Esophagus muscularis mucosa (tissue), 4 donors: ENCODE measurements around the gene SYCE1. TPM values are rescaled to one million over a fixed set of nuclear protein-coding genes. Genes with fewer than 3 reads are reported as not detected.

Experiments used
- DNase-seq: peaks from one replicate; pipeline ENCODE4 v3.0.0-alpha.2; 2017; ENCODE audit errors: extremely low spot score
- H3K27ac ChIP-seq, 4 donors: fragments of 200-600 bp; sonication (generic); replicated peaks in 1 of 4; 1 replicate in 3 of 4; 2 replicates in 1 of 4; pipeline ENCODE4 v1.5.1; 2016 to 2019; ENCODE audit warnings: mild to moderate bottlenecking in 1 of 4
- H3K27me3 ChIP-seq, 4 donors: fragments of 200-600 bp; sonication (generic); one replicate each; pipeline versions ENCODE4 v1.5.1 to v1.6.0; 2016 to 2019
- H3K36me3 ChIP-seq, 4 donors: fragments of 200-600 bp; sonication (generic); one replicate each; pipeline ENCODE4 v1.5.1; 2016 to 2019
- H3K4me1 ChIP-seq, 4 donors: fragments of 200-600 bp; sonication (generic); one replicate each; pipeline ENCODE4 v1.5.1; 2016 to 2019
- H3K4me3 ChIP-seq, 4 donors: fragments of 200-600 bp; sonication (generic); 1 replicate in 2 of 4; 2 replicates in 2 of 4; pipeline ENCODE4 v1.5.1; 2016 to 2019; ENCODE audit warnings: mild to moderate bottlenecking in 4 of 4, moderate library complexity in 1 of 4
- H3K9me3 ChIP-seq, 4 donors: fragments of 200-600 bp; sonication (generic); 1 replicate in 3 of 4; 2 replicates in 1 of 4; pipeline ENCODE4 v1.5.1; 2016 to 2019
- CTCF ChIP-seq, 3 experiments: fragments of 200-600 bp in 2 of 3; fragments of 450-650 bp in 1 of 3; sonication (generic) in 2 of 3; IDR thresholded peaks; one replicate each; pipeline ENCODE4 v1.5.1; 2017 to 2019; ENCODE audit warnings: antibody characterized with exemption in 3 of 3, mild to moderate bottlenecking in 2 of 3, moderate library complexity in 1 of 3
- EP300 ChIP-seq: sonication (generic); formaldehyde crosslinking; IDR thresholded peaks from one replicate; pipeline ENCODE4 v1.6.1; 2017; ENCODE audit warnings: antibody characterized with exemption
- POLR2A ChIP-seq: fragments of 450-650 bp; IDR thresholded peaks from one replicate; pipeline ENCODE4 v1.6.1; 2017; ENCODE audit warnings: antibody characterized with exemption, moderate library complexity, mild to moderate bottlenecking, low read depth
- POLR2AphosphoS5 ChIP-seq, 2 donors: sonication (generic); formaldehyde crosslinking; IDR thresholded peaks; one replicate each; pipeline ENCODE4 v1.6.1; 2017; ENCODE audit warnings: antibody characterized with exemption in 2 of 2
- WGBS: methylation state at CpG from one replicate; pipeline ENCODE4 v1.1.5; 2018; 5-methylcytosine and 5-hydroxymethylcytosine counted together
- intact Hi-C: fragments of 100-400 bp; cut with DNase I; formaldehyde crosslinking; loops from one replicate; pipeline ENCODE4 v1.15.1; 2023
- total RNA-seq, 4 donors: library from RNA; depleted of rRNA; stranded (reverse); fragments of >200 nt; gene quantifications; one replicate each; pipeline versions ENCODE4 v1.1.0 to v1.2.1, GENCODE V29; 2016

SYCE1 gene
- total RNA-seq, 4 donors from 2014 or later = 0.50 to 10.0 TPM; not detected in 2

- TF ChIP-seq CTCF (IDR thresholded peaks at IDR 0.05) = no peak
- TF ChIP-seq POLR2AphosphoS5 (IDR thresholded peaks at IDR 0.05) = no peak
- TF ChIP-seq POLR2A = no peak
- no peak for TF ChIP-seq EP300
- Histone ChIP-seq H3K9me3 (peaks cover 0 to 13% (median 4%) of the 10 kb centered on the region in 4 donors), H3K27ac (no peak overlapping the region), H3K27me3 (no peaks in the 10 kb centered on the region), H3K4me1 (no peaks in the 10 kb centered on the region), H3K4me3 (no peak overlapping the region), H3K36me3 (peaks cover 0 to 3% (median 0%) of the 10 kb centered on the region in 4 donors)
- intact Hi-C loops = no loop called here
- WGBS = 60% methylated on average over 4 of the region's 4 CpGs
- DNase-seq = no peak
Observed at GRCh38 chr10:133511907-133512528, 53.4 kb downstream of the SYCE1 start.

- Histone ChIP-seq H3K9me3 (peaks cover 0 to 13% (median 4%) of the 10 kb centered on the region in 4 donors), H3K27ac (no peak overlapping the region), H3K36me3 (peaks cover 0 to 3% (median 0%) of the 10 kb centered on the region in 4 donors), H3K4me3 (no peak overlapping the region), H3K27me3 (no peaks in the 10 kb centered on the region), H3K4me1 (no peaks in the 10 kb centered on the region)
- TF ChIP-seq EP300 (no peak), CTCF (IDR thresholded peaks at IDR 0.05) (no peak), POLR2A (no peak), POLR2AphosphoS5 (IDR thresholded peaks at IDR 0.05) (no peak)
- intact Hi-C loops = no loop called here
- no peak for DNase-seq
- 77% methylated on average over 4 of the region's 4 CpGs for WGBS
Observed at GRCh38 chr10:133511408-133511807, 54.0 kb downstream of the SYCE1 start.

GRCh38 chr10:133509700-133510099 is 55.7 kb downstream of the SYCE1 start:
- TF ChIP-seq CTCF (IDR thresholded peaks at IDR 0.05) (no peak), POLR2AphosphoS5 (IDR thresholded peaks at IDR 0.05) (no peak), POLR2A (no peak), EP300 (no peak)
- H3K27ac ChIP-seq = no peak overlapping the region
- H3K4me3 ChIP-seq = no peak overlapping the region
- WGBS = 83% methylated on average over 4 of the region's 4 CpGs
- no peaks in the 10 kb centered on the region for H3K4me1 ChIP-seq
- H3K27me3 ChIP-seq = no peaks in the 10 kb centered on the region
- peaks cover 0 to 13% (median 4%) of the 10 kb centered on the region in 4 donors for H3K9me3 ChIP-seq
- DNase-seq = no peak
- peaks cover 0 to 3% (median 0%) of the 10 kb centered on the region in 4 donors for H3K36me3 ChIP-seq
- intact Hi-C loops = no loop called here

Other genes with a start within 250 kb of the SYCE1 start
- 1 to 10 TPM; 1.6 to 3.6 (median 2.3) TPM for gene CALY, start 228.7 kb downstream of the SYCE1 start, total RNA-seq
- not detected for gene PRAP1, start 218.2 kb downstream of the SYCE1 start, total RNA-seq
- 10 to 100 TPM in 2 of 4 donors, 1 to 10 TPM in 2; 7.9 to 12.2 (median 10.5) TPM for gene FUOM, start 207.6 kb downstream of the SYCE1 start, total RNA-seq
- 10 to 100 TPM; 64.0 to 77.7 (median 73.2) TPM for gene ECHS1, start 192.2 kb downstream of the SYCE1 start, total RNA-seq
- gene PAOX, start 186.3 kb downstream of the SYCE1 start, total RNA-seq = 10 to 100 TPM; 10.1 to 15.0 (median 14.3) TPM
- gene MTG1, start 171.4 kb downstream of the SYCE1 start, total RNA-seq = 10 to 100 TPM; 12.6 to 23.6 (median 15.9) TPM
- under 1 TPM in 2 of 4 donors, not detected in 2; 0.34 to 0.71 TPM for gene SPRN, start 141.0 kb downstream of the SYCE1 start, total RNA-seq
- 1 to 10 TPM in 3 of 4 donors, under 1 TPM in 1; 0.65 to 1.7 (median 1.4) TPM for gene SCART1, start 111.6 kb downstream of the SYCE1 start, total RNA-seq
- gene CYP2E1, start 38.2 kb downstream of the SYCE1 start, total RNA-seq = under 1 TPM; 0.83 to 0.98 (median 0.87) TPM
- gene FRG2B, start 61.2 kb upstream of the SYCE1 start, total RNA-seq = not detected